GM12878 (cell line): ENCODE results near the gene ELFN2. TPM values are rescaled to one million over a fixed set of nuclear protein-coding genes. Genes with fewer than 3 reads are reported as not detected.

Experiments
- ATAC-seq: fragments of 200-7000 bp; cut with Tn5 transposase; 3 replicates; pipeline ENCODE4 v1.9.1; 2020; ENCODE audit warnings: mild to moderate bottlenecking, moderate library complexity
- BruUV-seq: library from RNA; stranded (reverse); fragments of 400-500 nt; replicated peaks from 2 replicates; lab custom pipeline; 2021; lab: Mats Ljungman, UMichigan
- CTCF ChIA-PET: fragments of 300-600 bp; sonication (Branson Sonifier 250); formaldehyde crosslinking; extraction: SDS; loops from one replicate; lab custom pipeline; 2021; ENCODE audit warnings: inconsistent platforms; lab: Yijun Ruan, JAX
- POLR2A ChIA-PET: fragments of 350-600 bp; formaldehyde crosslinking; extraction: SDS; loops from one replicate; lab custom pipeline; 2021; ENCODE audit warnings: inconsistent platforms; lab: Charles Lee
- RAD21 ChIA-PET: fragments of 300-600 bp; sonication (Branson Sonifier 250); formaldehyde crosslinking; loops from one replicate; lab custom pipeline; 2023; ENCODE audit warnings: antibody characterized with exemption; ENCODE audit not compliant: unreplicated experiment; lab: Charles Lee
- SMC1A ChIA-PET: fragments of 300-600 bp; sonication (Branson Sonifier 250); formaldehyde crosslinking; loops from one replicate; lab custom pipeline; 2023; ENCODE audit not compliant: unreplicated experiment, uncharacterized antibody; lab: Charles Lee
- DNase-seq: peaks from one replicate; pipeline ENCODE4 v3.0.0-alpha.2; 2011; ENCODE audit warnings: low read depth, low spot score
- FAIRE-seq: peaks from 3 replicates; lab custom pipeline; 2011; peaks lifted over from hg19 to GRCh38; lab: Jason Lieb, UNC
- H2AFZ ChIP-seq: 2 replicates; pipeline ENCODE4 v1.6.0; 2011; ENCODE audit warnings: low read depth, low read length, control low read depth; ENCODE audit not compliant: control insufficient read depth
- H3K27ac ChIP-seq: 2 replicates; pipeline ENCODE4 v1.5.1; 2011; ENCODE audit warnings: control low read depth; ENCODE audit not compliant: control insufficient read depth, insufficient read depth
- H3K27me3 ChIP-seq, 2 experiments: replicated peaks in 1 of 2; 2 replicates each; pipeline versions ENCODE4 v1.6.0 to v1.6.1; 2011; ENCODE audit warnings: low read length in 1 of 2; ENCODE audit not compliant: control insufficient read depth in 2 of 2, insufficient read depth in 2 of 2
- H3K36me3 ChIP-seq, 2 experiments: 2 replicates each; pipeline ENCODE4 v1.5.1; 2011; ENCODE audit warnings: low read length in 1 of 2; ENCODE audit not compliant: control insufficient read depth in 2 of 2, insufficient read depth in 2 of 2
- H3K4me1 ChIP-seq: 2 replicates; pipeline ENCODE4 v1.6.1; 2011; ENCODE audit warnings: mild to moderate bottlenecking, low read length, moderate library complexity, mixed read lengths; ENCODE audit not compliant: control insufficient read depth, insufficient read depth
- H3K4me2 ChIP-seq: 2 replicates; pipeline ENCODE4 v1.6.0; 2011; ENCODE audit warnings: control low read depth; ENCODE audit not compliant: control insufficient read depth, insufficient read depth
- H3K4me3 ChIP-seq: fragments of 200-600 bp; sonication (generic); 2 replicates; pipeline ENCODE4 v1.5.1; 2016
- H3K79me2 ChIP-seq: 2 replicates; pipeline ENCODE4 v1.6.0; 2011; ENCODE audit warnings: low read length; ENCODE audit not compliant: control insufficient read depth, insufficient read depth
- H3K9ac ChIP-seq: 2 replicates; pipeline ENCODE4 v1.8.0; 2011; ENCODE audit warnings: low read length, control low read depth, mixed read lengths; ENCODE audit not compliant: control insufficient read depth, insufficient read depth
- H3K9me3 ChIP-seq: replicated peaks from 3 replicates; pipeline ENCODE4 v1.5.1; 2011; ENCODE audit warnings: mild to moderate bottlenecking, low read length; ENCODE audit not compliant: control insufficient read depth, insufficient read depth
- H4K20me1 ChIP-seq: 2 replicates; pipeline ENCODE4 v1.6.0; 2011; ENCODE audit not compliant: control insufficient read depth, insufficient read depth
- CEBPB ChIP-seq, 2 experiments: fragments of 150-350 bp in 1 of 2; IDR thresholded peaks; 2 replicates each; pipeline ENCODE4 v1.6.1; 2012 to 2014; ENCODE audit warnings: low read depth in 2 of 2, low read length in 2 of 2, borderline replicate concordance in 1 of 2, inconsistent platforms in 1 of 2
- CHD2 ChIP-seq: IDR thresholded peaks from 2 replicates; pipeline ENCODE4 v1.6.1; 2011; ENCODE audit warnings: low read depth, low read length, improper control_type of control experiment, borderline replicate concordance
- CREB1 ChIP-seq: IDR thresholded peaks from 2 replicates; pipeline ENCODE4 v1.6.1; 2012; ENCODE audit warnings: low read depth, mild to moderate bottlenecking, inconsistent platforms
- KAT2A ChIP-seq: conservative IDR thresholded peaks from 2 replicates; pipeline ENCODE4 v1.6.1; 2011; ENCODE audit warnings: low read depth, low read length; ENCODE audit not compliant: control insufficient read depth
- RAD51 ChIP-seq: fragments of 450-650 bp; IDR thresholded peaks from 2 replicates; pipeline ENCODE4 v1.6.1; 2016; ENCODE audit warnings: moderate library complexity, mild to moderate bottlenecking, inconsistent platforms
- RUNX3 ChIP-seq: IDR thresholded peaks from 2 replicates; pipeline ENCODE4 v1.6.1; 2012; ENCODE audit warnings: low read length, inconsistent platforms
- TARDBP ChIP-seq: IDR thresholded peaks from 2 replicates; pipeline ENCODE4 v1.6.1; 2016; ENCODE audit warnings: borderline replicate concordance
- whole genome bisulfite sequencing: methylation state at CpG from one replicate; pipeline ENCODE4 v1.1.6; 2016; ENCODE audit warnings: low lambda C conversion rate; ENCODE audit not compliant: insufficient replicate concordance, insufficient coverage; ENCODE audit errors: missing lambda C conversion rate; 5-methylcytosine and 5-hydroxymethylcytosine counted together
- in situ Hi-C: fragments of 300-500 bp; cut with MboI; formaldehyde crosslinking; loops from 9 replicates; pipeline ENCODE4 v1.14.3; 2018; ENCODE audit warnings: mixed read lengths
- intact Hi-C: fragments of 100-400 bp; cut with micrococcal nuclease; formaldehyde crosslinking; loops from one replicate; pipeline ENCODE4 v1.14.2; 2022; ENCODE audit not compliant: unreplicated experiment
- polyA plus RNA-seq, 11 experiments: library from polyadenylated mRNA; depleted of rRNA in 4 of 11; unstranded in 6 of 11; stranded (reverse) in 5 of 11; fragments of >200 nt; fragmentation: Nextera tagmentation in 4 of 11; fragmentation: Illumina TruSeq in 1 of 11; extraction: Ambion mirVana in 4 of 11; extraction: Trizol in 1 of 11; gene quantifications; 1 replicate in 1 of 11; 2 replicates in 10 of 11; pipeline versions ENCODE4 v1.2.1 to v1.2.3, GENCODE V29; 2011 to 2016; ENCODE audit warnings: inconsistent platforms in 2 of 11, missing spikeins in 2 of 11, low read depth in 1 of 11
- total RNA-seq, 4 experiments: library from RNA; depleted of rRNA in 3 of 4; stranded (reverse); fragments of >200 nt in 3 of 4; fragmentation: Illumina TruSeq in 1 of 4; extraction: Trizol in 1 of 4; gene quantifications; 2 replicates each; pipeline versions ENCODE4 v1.2.1 to v1.2.3, GENCODE V29; 2013 to 2021

The ELFN2 gene
- total and polyA plus RNA-seq, 10 of the 15 experiments (the other 5 are each of a cell fraction or from before 2014, with no cell fraction given): 0.03 to 0.05 TPM; not detected in 8

- no peaks in the 10 kb centered on the region for H3K79me2 ChIP-seq
- H3K27ac ChIP-seq: no peak overlapping the region
- no peaks in the 10 kb centered on the region for H3K9me3 ChIP-seq
- no peaks in the 10 kb centered on the region for H4K20me1 ChIP-seq
- no peak overlapping the region for H3K4me3 ChIP-seq
- SMC1A ChIA-PET: no interaction called here
- H3K4me1 ChIP-seq: no peaks in the 10 kb centered on the region
- H3K4me2 ChIP-seq: no peak overlapping the region
- POLR2A ChIA-PET: no interaction called here
- intact Hi-C loops (no loop called here), in situ Hi-C loops (no loop called here)
- WGBS: 67% methylated on average over 10 of the region's 10 CpGs
- CTCF ChIA-PET: no interaction called here
- FAIRE-seq (no peak), ATAC-seq (no peak), DNase-seq (no peak)
- BruUV-seq: no TSS peak
- no peaks in the 10 kb centered on the region; a peak in 2 of 4 replicates for H3K27me3 ChIP-seq
- no peaks in the 10 kb centered on the region for H3K36me3 ChIP-seq
- no peak overlapping the region for H2AFZ ChIP-seq
- TF ChIP-seq RUNX3 (no peak), CHD2 (no peak), RAD51 (no peak), CREB1 (no peak), KAT2A (no peak)
- TF ChIP-seq, all 136 proteins: peak for 0
- no peak overlapping the region for H3K9ac ChIP-seq
- RAD21 ChIA-PET: no interaction called here
Measured at GRCh38 chr22:37402184-37402506, 25.1 kb downstream of the ELFN2 start.

GRCh38 chr22:37401401-37402183 lies 25.7 kb downstream of the ELFN2 start:
- intact Hi-C loops: no loop called here
- TF ChIP-seq TARDBP: no peak
- TF ChIP-seq CEBPB (IDR thresholded peaks at IDR 0.05; ENCODE audit: borderline replicate concordance in 1 of 2, low read depth in 2 of 2, low read length in 2 of 2): no peak
- TF ChIP-seq, all 136 proteins: peak for 0
- POLR2A ChIA-PET: no interaction called here
- RAD21 ChIA-PET: no interaction called here
- H3K27me3 ChIP-seq: no peaks in the 10 kb centered on the region; a peak in 1 of 4 replicates
- ATAC-seq (no peak), FAIRE-seq (no peak), DNase-seq (no peak)
- no peak overlapping the region for H3K9ac ChIP-seq
- no peak overlapping the region for H3K4me2 ChIP-seq
- in situ Hi-C loops: no loop called here
- H3K79me2 ChIP-seq: no peaks in the 10 kb centered on the region
- BruUV-seq: no TSS peak
- 49% methylated on average over 14 of the region's 14 CpGs for WGBS
- H3K27ac ChIP-seq: no peak overlapping the region
- CTCF ChIA-PET: no interaction called here
- SMC1A ChIA-PET: no interaction called here
- H3K36me3 ChIP-seq: no peaks in the 10 kb centered on the region
- H3K9me3 ChIP-seq: no peaks in the 10 kb centered on the region
- no peaks in the 10 kb centered on the region for H3K4me1 ChIP-seq
- no peak overlapping the region for H2AFZ ChIP-seq
- H4K20me1 ChIP-seq: no peaks in the 10 kb centered on the region
- H3K4me3 ChIP-seq: no peak overlapping the region
